IMR-90 (cell line): ENCODE measurements around the gene ROBO1. TPM values are rescaled to one million over a fixed set of nuclear protein-coding genes. Genes with fewer than 3 reads are reported as not detected.

Source experiments
- ATAC-seq: fragments of 200-7000 bp; cut with Tn5 transposase; 2 replicates; pipeline ENCODE4 v1.9.1; 2020; ENCODE audit warnings: low read depth, mild to moderate bottlenecking, moderate library complexity
- BruUV-seq: library from RNA; stranded (reverse); fragments of 400-500 nt; replicated peaks from 2 replicates; lab custom pipeline; 2021; lab: Mats Ljungman, UMichigan
- CTCF ChIA-PET: fragments of 300-600 bp; formaldehyde crosslinking; extraction: SDS; loops from one replicate; lab custom pipeline; 2021; ENCODE audit warnings: antibody characterized with exemption; lab: Yijun Ruan, JAX
- POLR2A ChIA-PET: fragments of 300-600 bp; sonication (Branson Sonifier 250); formaldehyde crosslinking; loops from one replicate; lab custom pipeline; 2022; ENCODE audit warnings: antibody characterized with exemption; ENCODE audit not compliant: unreplicated experiment; lab: Charles Lee
- DNase-seq: peaks from one replicate; pipeline ENCODE4 v3.0.0; 2013
- H2AFZ ChIP-seq: replicated peaks from 2 replicates; pipeline ENCODE3; 2013; ENCODE audit warnings: low read length, mild to moderate bottlenecking; ENCODE audit not compliant: poor library complexity
- H2AK5ac ChIP-seq: 2 replicates; pipeline ENCODE4 v1.6.1; 2013; ENCODE audit warnings: low read depth, low read length, inconsistent platforms
- H2AK9ac ChIP-seq: replicated peaks from 2 replicates; pipeline ENCODE3; 2013; ENCODE audit warnings: mild to moderate bottlenecking, low read depth, low read length, moderate library complexity; ENCODE audit not compliant: poor library complexity
- H2BK120ac ChIP-seq: 2 replicates; pipeline ENCODE4 v1.6.1; 2013; ENCODE audit warnings: low read depth, low read length, inconsistent platforms
- H2BK15ac ChIP-seq: 3 replicates; pipeline ENCODE4 v1.6.1; 2013; ENCODE audit warnings: low read depth, low read length, inconsistent platforms
- H2BK20ac ChIP-seq: 2 replicates; pipeline ENCODE4 v1.6.1; 2013; ENCODE audit warnings: low read depth, mild to moderate bottlenecking, inconsistent platforms, low read length, moderate library complexity
- H2BK5ac ChIP-seq: 2 replicates; pipeline ENCODE4 v1.6.1; 2013; ENCODE audit warnings: mild to moderate bottlenecking, low read depth, low read length, inconsistent platforms; ENCODE audit not compliant: poor library complexity, severe bottlenecking
- H3K14ac ChIP-seq: replicated peaks from 2 replicates; pipeline ENCODE4 v1.6.1; 2013; ENCODE audit warnings: low read depth, low read length, inconsistent platforms
- H3K18ac ChIP-seq: 2 replicates; pipeline ENCODE4 v1.6.1; 2013; ENCODE audit warnings: low read depth, low read length, control low read depth
- H3K23ac ChIP-seq: 2 replicates; pipeline ENCODE4 v1.6.1; 2013; ENCODE audit warnings: low read depth, low read length, inconsistent platforms
- H3K27ac ChIP-seq: 2 replicates; pipeline ENCODE4 v1.5.1; 2013; ENCODE audit warnings: mild to moderate bottlenecking, control low read depth, low read length; ENCODE audit not compliant: insufficient read depth
- H3K27me3 ChIP-seq: 2 replicates; pipeline ENCODE4 v1.6.1; 2013; ENCODE audit warnings: low read length; ENCODE audit not compliant: control insufficient read depth, insufficient read depth
- H3K36me3 ChIP-seq: 2 replicates; pipeline ENCODE4 v1.6.1; 2013; ENCODE audit warnings: low read length, mixed read lengths; ENCODE audit not compliant: control insufficient read depth, insufficient read depth
- H3K4ac ChIP-seq: 2 replicates; pipeline ENCODE4 v1.6.1; 2013; ENCODE audit warnings: low read depth, low read length, inconsistent platforms
- H3K4me1 ChIP-seq: 2 replicates; pipeline ENCODE4 v1.6.1; 2013; ENCODE audit warnings: low read length, mixed read lengths; ENCODE audit not compliant: control insufficient read depth, insufficient read depth
- H3K4me2 ChIP-seq: 2 replicates; pipeline ENCODE4 v1.6.1; 2013; ENCODE audit warnings: low read depth, mild to moderate bottlenecking, control low read depth, low read length, moderate library complexity
- H3K4me3 ChIP-seq: 2 replicates; pipeline ENCODE4 v1.5.1; 2013; ENCODE audit warnings: low read depth, mild to moderate bottlenecking, control low read depth, low read length, moderate library complexity; ENCODE audit not compliant: insufficient read depth
- H3K56ac ChIP-seq: 2 replicates; pipeline ENCODE4 v1.6.1; 2013; ENCODE audit warnings: low read length, inconsistent platforms; ENCODE audit not compliant: insufficient read depth; ENCODE audit errors: extremely low read depth
- H3K79me1 ChIP-seq, 2 experiments: 2 replicates each; pipeline ENCODE4 v1.6.1; 2013; ENCODE audit warnings: low read length in 2 of 2, inconsistent platforms in 1 of 2, low read depth in 1 of 2
- H3K9ac ChIP-seq: 2 replicates; pipeline ENCODE4 v1.6.1; 2013; ENCODE audit warnings: low read depth, low read length, control low read depth
- H3K9me1 ChIP-seq: 2 replicates; pipeline ENCODE4 v1.6.1; 2013; ENCODE audit warnings: low read length, inconsistent platforms; ENCODE audit not compliant: insufficient read depth
- H3K9me3 ChIP-seq: 2 replicates; pipeline ENCODE4 v1.6.1; 2013; ENCODE audit warnings: low read length; ENCODE audit not compliant: control insufficient read depth, insufficient read depth
- H4K20me1 ChIP-seq: 2 replicates; pipeline ENCODE4 v1.6.1; 2013; ENCODE audit warnings: low read length, inconsistent platforms; ENCODE audit not compliant: insufficient read depth
- H4K5ac ChIP-seq: 2 replicates; pipeline ENCODE4 v1.6.1; 2013; ENCODE audit warnings: mild to moderate bottlenecking, low read depth, low read length, control low read depth
- H4K8ac ChIP-seq, 2 experiments: 2 replicates each; pipeline ENCODE4 v1.6.1; 2013; ENCODE audit warnings: low read depth in 2 of 2, low read length in 2 of 2, control low read depth in 1 of 2, inconsistent platforms in 1 of 2
- H4K91ac ChIP-seq: 2 replicates; pipeline ENCODE4 v1.6.1; 2013; ENCODE audit warnings: low read depth, low read length, inconsistent platforms; ENCODE audit not compliant: insufficient read depth
- BHLHE40 ChIP-seq: fragments of 150-350 bp; IDR thresholded peaks from 2 replicates; pipeline ENCODE4 v1.6.1; 2016; ENCODE audit warnings: mild to moderate bottlenecking, low read depth, low read length
- CEBPB ChIP-seq: IDR thresholded peaks from 2 replicates; pipeline ENCODE4 v1.6.1; 2012; ENCODE audit warnings: low read depth, low read length, improper control_type of control experiment
- CHD1 ChIP-seq: IDR thresholded peaks from 2 replicates; pipeline ENCODE4 v1.6.1; 2012; ENCODE audit warnings: low read depth, low read length, improper control_type of control experiment
- ELK1 ChIP-seq: fragments of 150-350 bp; IDR thresholded peaks from 2 replicates; pipeline ENCODE4 v1.6.1; 2016; ENCODE audit warnings: low read depth, mild to moderate bottlenecking, low read length, moderate library complexity, borderline replicate concordance
- FOS ChIP-seq: fragments of 150-350 bp; IDR thresholded peaks from 2 replicates; pipeline ENCODE4 v1.6.1; 2016; ENCODE audit warnings: low read depth, low read length
- MAFK ChIP-seq: IDR thresholded peaks from 2 replicates; pipeline ENCODE4 v1.6.1; 2012; ENCODE audit warnings: low read depth, low read length, improper control_type of control experiment
- MAZ ChIP-seq: IDR thresholded peaks from 2 replicates; pipeline ENCODE4 v1.6.1; 2012; ENCODE audit warnings: low read depth, mild to moderate bottlenecking, low read length, improper control_type of control experiment, moderate library complexity, borderline replicate concordance
- MXI1 ChIP-seq: IDR thresholded peaks from 2 replicates; pipeline ENCODE4 v1.6.1; 2012; ENCODE audit warnings: low read depth, mild to moderate bottlenecking, low read length, moderate library complexity, borderline replicate concordance
- NFE2L2 ChIP-seq: fragments of 150-350 bp; IDR thresholded peaks from 2 replicates; pipeline ENCODE4 v1.6.1; 2016; ENCODE audit warnings: low read depth, mild to moderate bottlenecking, low read length
- POLR2A ChIP-seq: IDR thresholded peaks from 2 replicates; pipeline ENCODE4 v1.6.1; 2012; ENCODE audit warnings: mild to moderate bottlenecking, low read depth, low read length
- RAD21 ChIP-seq: IDR thresholded peaks from 2 replicates; pipeline ENCODE4 v1.6.1; 2012; ENCODE audit warnings: low read length, improper control_type of control experiment
- RCOR1 ChIP-seq: IDR thresholded peaks from 2 replicates; pipeline ENCODE4 v1.6.1; 2012; ENCODE audit warnings: mild to moderate bottlenecking, low read length, improper control_type of control experiment; ENCODE audit not compliant: insufficient replicate concordance
- RFX5 ChIP-seq: IDR thresholded peaks from 2 replicates; pipeline ENCODE4 v1.8.0; 2012; ENCODE audit warnings: low read depth, mild to moderate bottlenecking, low read length, moderate library complexity
- SMC3 ChIP-seq: fragments of 150-350 bp; IDR thresholded peaks from 2 replicates; pipeline ENCODE4 v1.6.1; 2016; ENCODE audit warnings: low read depth, mild to moderate bottlenecking, antibody characterized with exemption, low read length, moderate library complexity
- USF2 ChIP-seq: fragments of 150-350 bp; IDR thresholded peaks from 2 replicates; pipeline ENCODE4 v1.6.1; 2017; ENCODE audit warnings: mild to moderate bottlenecking, antibody characterized with exemption, low read length, low read depth
- WGBS, 2 experiments: methylation state at CpG; one replicate each; pipeline versions ENCODE4 v1.1.5 to v1.1.7; 2013; ENCODE audit warnings: missing lambda C conversion rate in 2 of 2; ENCODE audit not compliant: insufficient read length in 1 of 2; ENCODE audit errors: extremely low coverage in 2 of 2; 5-methylcytosine and 5-hydroxymethylcytosine counted together
- dilution Hi-C: fragments of 300-500 bp; cut with HindIII; formaldehyde crosslinking; loops from one replicate; pipeline ENCODE4 v1.14.3; 2018; ENCODE audit warnings: low sequenced_read_pairs; ENCODE audit not compliant: unreplicated experiment
- in situ Hi-C: fragments of 300-500 bp; cut with MboI; formaldehyde crosslinking; loops from 3 replicates; pipeline ENCODE4 v1.14.3; 2019; ENCODE audit warnings: low sequenced_read_pairs, inconsistent platforms, mixed read lengths
- intact Hi-C: fragments of 100-400 bp; cut with micrococcal nuclease; formaldehyde crosslinking; loops from 2 replicates; pipeline ENCODE4 v1.10.0; 2022
- polyA plus RNA-seq, 3 experiments: library from polyadenylated mRNA; depleted of rRNA; stranded (reverse); fragments of >200 nt; gene quantifications; 2 replicates each; pipeline ENCODE4 v1.2.3, GENCODE V29; 2012; ENCODE audit warnings: low replicate concordance in 1 of 3
- total RNA-seq: library from RNA; depleted of rRNA; stranded (reverse); fragments of >200 nt; gene quantifications from 2 replicates; pipeline ENCODE4 v1.2.3, GENCODE V29; 2012
- TF ChIP-seq, protein P1 (sequence below): conservative IDR thresholded peaks from 2 replicates; pipeline ENCODE4 v1.5.1; 2012; ENCODE audit warnings: mild to moderate bottlenecking, low read depth, low read length, improper control_type of control experiment

Gene ROBO1
- total and polyA plus RNA-seq, 2 of the 4 experiments (the other 2 are of a cell fraction): 24.1 to 53.9 TPM

DNA sequence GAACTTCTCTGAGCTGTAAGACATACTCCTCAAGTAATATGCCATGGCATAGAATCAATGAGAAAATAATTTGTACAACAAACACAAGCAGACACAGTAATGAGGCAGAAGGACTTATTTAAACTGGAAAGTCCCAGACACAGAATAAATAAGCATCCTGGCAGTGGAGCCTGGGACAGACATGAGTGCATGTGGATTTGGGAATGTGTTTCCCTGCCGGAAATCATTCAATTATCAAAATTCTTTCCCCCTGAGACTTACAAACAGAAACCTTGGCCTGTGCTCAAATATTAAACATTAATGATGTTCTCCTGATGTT lies 520.1 kb downstream of the ROBO1 start:
- ATAC-seq (peak; percentile 85), DNase-seq (peak; percentile 84)
- ChIA-PET POLR2A (no interaction called here), CTCF (interaction anchor here (1.2 kb wide), 1 partner anchor 22 kb away, joined by 3 read pairs; no protein-coding TSS in a partner anchor)
- Histone ChIP-seq H3K14ac (peak overlapping the region; percentile 2; the same call in 1 of the 2 replicates), H3K4me1 (no peaks in the 10 kb centered on the region; the same call in 1 of the 2 replicates), H3K4me3 (no peak overlapping the region), H3K56ac (peak overlapping the region; percentile 12; the same call in 1 of the 2 replicates), H2BK20ac (peak overlapping the region; percentile 63; the same call in 1 of the 2 replicates), H2AK5ac (no peak overlapping the region), H2BK5ac (peak overlapping the region; percentile 72), H2BK120ac (peak overlapping the region; percentile 73), H3K23ac (no peak overlapping the region), H3K9me1 (no peaks in the 10 kb centered on the region), H4K20me1 (no peaks in the 10 kb centered on the region), H3K27me3 (no peaks in the 10 kb centered on the region), H3K9ac (no peak overlapping the region; the same call in 1 of the 2 replicates), H4K8ac (no peak overlapping the region), H3K4ac (no peak overlapping the region), H4K5ac (no peak overlapping the region), H3K36me3 (no peaks in the 10 kb centered on the region), H3K4me2 (peak overlapping the region; percentile 27), H2AK9ac (no peak overlapping the region), H2AFZ (no peak overlapping the region), H2BK15ac (no peak overlapping the region; the same call in 2 of the 3 replicates), H3K9me3 (no peaks in the 10 kb centered on the region), H3K79me1 (no peaks in the 10 kb centered on the region), H4K91ac (no peak overlapping the region), H3K18ac (no peak overlapping the region; the same call in 1 of the 2 replicates), H3K27ac (no peak overlapping the region)
- intact Hi-C loops: loop anchor here (5.0 kb wide), 1 partner anchor 160 kb away; no protein-coding TSS in a partner anchor
- no CpG with 5 or more reads among the region's 1 CpG for WGBS, 2 experiments
- in situ Hi-C loops: no loop called here
- dilution Hi-C loops: no loop called here
- no TSS peak for BruUV-seq
- TF ChIP-seq MAFK: no peak
- TF ChIP-seq SMC3: no peak
- no peak for TF ChIP-seq RAD21
- TF ChIP-seq MAZ: no peak
- TF ChIP-seq, protein P1, sequence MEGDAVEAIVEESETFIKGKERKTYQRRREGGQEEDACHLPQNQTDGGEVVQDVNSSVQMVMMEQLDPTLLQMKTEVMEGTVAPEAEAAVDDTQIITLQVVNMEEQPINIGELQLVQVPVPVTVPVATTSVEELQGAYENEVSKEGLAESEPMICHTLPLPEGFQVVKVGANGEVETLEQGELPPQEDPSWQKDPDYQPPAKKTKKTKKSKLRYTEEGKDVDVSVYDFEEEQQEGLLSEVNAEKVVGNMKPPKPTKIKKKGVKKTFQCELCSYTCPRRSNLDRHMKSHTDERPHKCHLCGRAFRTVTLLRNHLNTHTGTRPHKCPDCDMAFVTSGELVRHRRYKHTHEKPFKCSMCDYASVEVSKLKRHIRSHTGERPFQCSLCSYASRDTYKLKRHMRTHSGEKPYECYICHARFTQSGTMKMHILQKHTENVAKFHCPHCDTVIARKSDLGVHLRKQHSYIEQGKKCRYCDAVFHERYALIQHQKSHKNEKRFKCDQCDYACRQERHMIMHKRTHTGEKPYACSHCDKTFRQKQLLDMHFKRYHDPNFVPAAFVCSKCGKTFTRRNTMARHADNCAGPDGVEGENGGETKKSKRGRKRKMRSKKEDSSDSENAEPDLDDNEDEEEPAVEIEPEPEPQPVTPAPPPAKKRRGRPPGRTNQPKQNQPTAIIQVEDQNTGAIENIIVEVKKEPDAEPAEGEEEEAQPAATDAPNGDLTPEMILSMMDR: no peak
- no peak for TF ChIP-seq POLR2A
- no peak for TF ChIP-seq NFE2L2
- no peak for TF ChIP-seq CHD1
- no peak for TF ChIP-seq RFX5
- TF ChIP-seq USF2: no peak
- no peak for TF ChIP-seq CEBPB
- no peak for TF ChIP-seq ELK1
- no peak for TF ChIP-seq FOS
- TF ChIP-seq MXI1: no peak
- TF ChIP-seq BHLHE40: no peak
- TF ChIP-seq RCOR1: no peak
